ENCODE results near the gene KLLN. TPM values are rescaled to one million over a fixed set of nuclear protein-coding genes. Genes with fewer than 3 reads are reported as not detected.
"Not testable (repeated sequence)": the region's sequence is repeated elsewhere in the genome, so short reads cannot be mapped to it uniquely, and the experiment has no call there.

KLLN gene, protein sequence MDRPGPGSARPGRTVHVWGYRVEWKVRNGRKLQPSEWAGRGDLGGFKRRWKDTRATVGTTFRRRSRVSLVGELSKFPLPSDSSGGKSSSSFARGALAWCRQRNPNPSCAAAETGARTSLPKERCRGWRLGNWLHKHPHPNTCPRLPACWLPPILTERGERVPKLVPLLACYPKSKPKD
- total RNA-seq = 0.25 and 0.26 TPM in 2 replicates

DNA sequence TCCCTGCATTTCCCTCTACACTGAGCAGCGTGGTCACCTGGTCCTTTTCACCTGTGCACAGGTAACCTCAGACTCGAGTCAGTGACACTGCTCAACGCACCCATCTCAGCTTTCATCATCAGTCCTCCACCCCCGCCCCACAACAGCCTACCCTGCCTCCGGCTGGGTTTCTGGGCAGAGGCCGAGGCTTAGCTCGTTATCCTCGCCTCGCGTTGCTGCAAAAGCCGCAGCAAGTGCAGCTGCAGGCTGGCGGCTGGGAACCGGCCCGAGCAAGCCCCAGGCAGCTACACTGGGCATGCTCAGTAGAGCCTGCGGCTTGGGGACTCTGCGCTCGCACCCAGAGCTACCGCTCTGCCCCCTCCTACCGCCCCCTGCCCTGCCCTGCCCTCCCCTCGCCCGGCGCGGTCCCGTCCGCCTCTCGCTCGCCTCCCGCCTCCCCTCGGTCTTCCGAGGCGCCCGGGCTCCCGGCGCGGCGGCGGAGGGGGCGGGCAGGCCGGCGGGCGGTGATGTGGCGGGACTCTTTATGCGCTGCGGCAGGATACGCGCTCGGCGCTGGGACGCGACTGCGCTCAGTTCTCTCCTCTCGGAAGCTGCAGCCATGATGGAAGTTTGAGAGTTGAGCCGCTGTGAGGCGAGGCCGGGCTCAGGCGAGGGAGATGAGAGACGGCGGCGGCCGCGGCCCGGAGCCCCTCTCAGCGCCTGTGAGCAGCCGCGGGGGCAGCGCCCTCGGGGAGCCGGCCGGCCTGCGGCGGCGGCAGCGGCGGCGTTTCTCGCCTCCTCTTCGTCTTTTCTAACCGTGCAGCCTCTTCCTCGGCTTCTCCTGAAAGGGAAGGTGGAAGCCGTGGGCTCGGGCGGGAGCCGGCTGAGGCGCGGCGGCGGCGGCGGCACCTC, at the start of gene KLLN, which contains the start of gene PTEN:
TSS of gene KLLN (minus strand) at position 481 of the 891 bp plus-strand sequence. CDS start 1,046 bp downstream, outside the sequence.
TSS of gene PTEN (plus strand) at position 573 of the 891 bp plus-strand sequence. CDS start 845 bp downstream, outside the sequence.
- peak; percentile 69 for DNase-seq (ENCODE audit: low read depth, low spot score)

DNA sequence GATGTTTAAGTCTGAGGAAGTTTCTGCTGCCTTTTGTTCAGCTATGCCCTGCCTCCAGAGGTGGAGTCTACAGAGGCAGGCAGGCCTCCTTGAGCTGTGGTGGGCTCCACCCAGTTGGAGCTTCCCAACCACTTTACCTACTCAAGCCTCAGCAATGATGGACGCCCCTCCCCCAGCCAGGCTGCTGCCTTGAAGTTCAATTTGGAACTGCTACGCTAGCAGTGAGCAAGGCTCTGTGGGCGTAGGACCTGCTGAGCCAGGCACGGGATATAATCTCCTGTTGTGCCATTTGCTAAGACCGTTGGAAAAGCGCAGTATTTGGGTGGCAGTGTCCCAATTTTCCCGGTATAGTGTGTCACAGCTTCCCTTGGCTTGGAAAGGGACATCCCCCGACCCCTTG, 40.1 kb upstream of the KLLN start:
- DNase-seq (ENCODE audit: low read depth, low spot score) = not testable (repeated sequence)

DNA sequence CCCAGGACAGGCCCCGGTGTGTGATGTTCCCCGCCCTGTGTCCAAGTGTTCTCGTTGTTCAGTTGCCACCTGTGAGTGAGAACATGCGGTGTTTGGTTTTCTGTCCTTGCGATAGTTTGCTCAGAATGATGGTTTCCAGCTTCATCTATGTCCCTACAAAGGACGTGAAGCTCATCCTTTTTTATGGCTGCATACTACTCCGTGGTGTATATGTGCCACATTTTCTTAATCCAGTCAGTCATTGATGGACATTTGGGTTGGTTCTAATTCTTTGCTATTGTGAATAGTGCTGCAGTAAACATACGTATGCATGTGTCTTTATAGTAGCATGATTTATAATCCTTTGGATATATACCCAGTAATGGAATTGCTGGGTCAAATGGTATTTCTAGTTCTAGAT, 34.6 kb upstream of the KLLN start:
- not testable (repeated sequence) for DNase-seq (ENCODE audit: low read depth, low spot score)

DNA sequence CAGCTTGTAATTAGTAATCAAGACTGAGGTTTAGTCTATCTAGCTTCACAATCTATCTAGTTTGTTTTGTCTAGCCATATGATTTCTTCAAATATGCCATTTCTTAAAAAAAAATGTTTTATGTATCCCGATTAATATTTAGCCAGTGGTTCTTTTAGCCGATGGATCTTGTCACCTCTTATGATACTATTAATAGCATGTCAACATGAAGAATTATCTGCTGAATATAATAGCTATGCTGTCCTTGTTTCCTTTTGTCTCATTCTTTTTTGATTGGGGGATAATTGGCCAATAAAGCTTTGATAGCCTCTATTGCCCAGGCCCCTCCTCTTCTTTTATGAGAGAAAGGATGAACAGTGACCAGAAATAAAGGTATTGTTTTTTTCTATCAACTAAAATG, 32.9 kb upstream of the KLLN start:
- DNase-seq (ENCODE audit: low read depth, low spot score) = no peak

DNA sequence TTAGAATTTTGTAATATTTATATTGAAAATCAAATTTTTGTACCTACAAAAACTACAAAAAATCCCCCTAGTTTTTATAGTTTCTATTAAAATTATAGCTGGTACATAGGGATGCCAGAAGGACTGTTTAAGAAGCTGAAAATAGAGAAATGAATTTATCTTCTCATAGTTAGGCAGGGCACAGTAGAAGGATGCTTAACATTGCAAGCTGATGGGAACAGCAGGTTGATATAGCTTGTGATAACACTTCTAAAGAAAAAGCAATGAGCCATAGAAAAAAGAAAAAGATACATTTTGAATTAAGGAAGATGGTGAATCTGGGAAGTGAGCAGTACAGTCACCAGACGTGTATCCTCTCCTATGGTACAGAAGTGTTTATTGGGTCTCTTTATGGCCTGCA, 32.1 kb upstream of the KLLN start:
- no peak for DNase-seq (ENCODE audit: low read depth, low spot score)

DNA sequence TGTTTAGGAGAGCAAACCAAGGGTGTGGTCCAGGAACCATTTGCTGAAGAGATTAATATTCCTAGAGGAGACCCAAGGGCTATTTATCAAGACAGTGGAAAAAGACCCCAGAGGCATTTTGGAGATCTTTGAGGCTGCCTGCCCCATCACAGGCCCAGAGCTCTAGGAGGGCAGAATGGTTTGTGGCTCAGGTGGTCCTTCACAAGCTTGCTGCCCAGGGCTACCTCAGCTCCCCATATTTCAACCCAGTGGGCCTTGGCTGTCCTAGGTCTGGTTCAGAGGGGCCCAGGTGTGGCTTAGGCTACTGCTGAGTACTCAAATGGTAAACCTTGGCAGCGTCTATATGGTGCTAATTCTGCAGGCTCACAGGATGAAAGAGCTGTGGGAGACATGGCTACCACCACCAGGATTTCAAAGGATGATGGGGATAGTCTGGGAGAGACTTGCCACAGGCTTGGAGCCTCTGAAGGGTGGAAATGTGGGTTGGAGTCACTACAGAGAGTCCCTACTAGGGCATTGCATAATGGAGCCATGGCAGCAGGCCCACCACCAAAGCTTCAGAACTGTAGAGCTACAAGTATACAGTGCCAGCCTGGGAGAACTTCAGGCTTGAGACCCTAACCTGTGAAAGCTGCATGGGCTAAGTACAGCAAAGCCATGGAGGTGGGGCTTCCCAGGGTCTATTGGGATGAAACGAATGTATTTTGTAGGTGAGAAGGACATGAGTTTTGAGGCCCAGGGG, 24.4 kb upstream of the KLLN start:
- DNase-seq (ENCODE audit: low read depth, low spot score) = no peak

DNA sequence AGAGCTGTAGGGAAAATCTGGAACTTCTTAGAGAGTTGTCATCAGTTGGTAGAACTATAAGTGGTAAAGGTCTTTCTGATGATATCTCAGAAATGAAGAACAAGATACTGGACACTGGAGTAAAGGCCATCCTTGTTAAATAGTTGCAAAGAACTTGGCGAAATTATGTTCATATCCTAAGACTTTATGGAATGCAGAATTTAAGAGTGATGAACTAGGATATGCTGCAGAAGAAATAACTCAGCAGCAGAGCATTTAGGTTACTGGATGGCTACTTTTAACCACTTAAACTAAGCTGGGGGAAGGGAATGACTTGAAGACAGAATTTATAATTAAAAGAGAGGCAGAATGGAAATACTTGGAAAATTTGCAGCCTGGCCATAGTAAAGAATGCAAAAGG, 23.8 kb upstream of the KLLN start:
- no peak for DNase-seq (ENCODE audit: low read depth, low spot score)

DNA sequence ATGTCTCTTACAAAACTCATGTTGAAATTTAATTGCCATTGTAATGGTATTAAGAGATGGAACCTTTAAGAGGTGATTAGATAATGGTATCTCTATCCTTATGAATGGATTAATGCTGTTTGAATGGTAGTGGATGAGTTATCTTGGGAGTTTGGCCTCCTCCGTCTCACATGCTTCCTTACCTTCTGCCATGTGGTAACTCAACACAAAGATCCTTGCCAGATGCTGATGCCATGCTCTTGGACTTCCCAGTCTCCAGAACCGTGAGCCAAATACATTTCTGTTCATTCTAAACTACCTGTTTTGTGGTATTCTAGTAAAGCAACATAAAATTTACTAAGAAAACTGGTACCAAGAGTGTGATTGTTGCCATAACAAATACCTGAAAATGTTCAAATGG, 23.3 kb upstream of the KLLN start:
- no peak for DNase-seq (ENCODE audit: low read depth, low spot score)

DNA sequence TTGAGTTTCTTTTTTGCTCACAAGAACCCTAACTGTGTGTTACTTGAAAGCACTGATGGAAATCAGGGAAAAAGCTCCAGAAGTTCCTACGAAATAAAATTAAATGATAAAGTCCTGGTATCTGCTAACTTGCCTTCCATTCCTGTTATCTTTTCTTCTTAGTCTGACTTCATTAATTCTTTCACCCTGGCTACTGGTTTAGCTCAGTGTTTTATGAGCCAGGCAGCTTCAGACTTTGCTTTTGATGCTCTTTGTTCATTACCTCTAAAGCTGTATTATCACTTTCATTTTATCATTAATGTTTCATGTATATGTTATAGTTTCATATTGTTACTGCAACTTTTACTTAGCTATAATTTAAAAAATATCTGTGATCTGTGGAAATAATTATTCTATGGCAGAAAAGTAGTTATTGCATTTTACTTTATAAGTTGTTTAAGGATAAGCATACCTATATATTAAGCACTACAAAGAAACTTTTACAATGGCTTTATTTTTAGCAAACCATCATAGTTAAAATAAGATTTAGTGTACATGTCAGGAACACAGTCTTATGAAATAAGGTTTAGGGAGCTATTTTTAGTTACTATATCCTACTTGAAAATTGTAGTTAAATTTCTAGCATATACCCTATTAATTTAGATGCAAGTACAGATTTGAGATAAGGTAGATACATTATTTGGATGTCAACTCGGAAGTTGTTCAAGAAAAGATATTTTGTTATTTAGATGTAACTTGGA, 19.4 kb upstream of the KLLN start:
- no peak for DNase-seq (ENCODE audit: low read depth, low spot score)

DNA sequence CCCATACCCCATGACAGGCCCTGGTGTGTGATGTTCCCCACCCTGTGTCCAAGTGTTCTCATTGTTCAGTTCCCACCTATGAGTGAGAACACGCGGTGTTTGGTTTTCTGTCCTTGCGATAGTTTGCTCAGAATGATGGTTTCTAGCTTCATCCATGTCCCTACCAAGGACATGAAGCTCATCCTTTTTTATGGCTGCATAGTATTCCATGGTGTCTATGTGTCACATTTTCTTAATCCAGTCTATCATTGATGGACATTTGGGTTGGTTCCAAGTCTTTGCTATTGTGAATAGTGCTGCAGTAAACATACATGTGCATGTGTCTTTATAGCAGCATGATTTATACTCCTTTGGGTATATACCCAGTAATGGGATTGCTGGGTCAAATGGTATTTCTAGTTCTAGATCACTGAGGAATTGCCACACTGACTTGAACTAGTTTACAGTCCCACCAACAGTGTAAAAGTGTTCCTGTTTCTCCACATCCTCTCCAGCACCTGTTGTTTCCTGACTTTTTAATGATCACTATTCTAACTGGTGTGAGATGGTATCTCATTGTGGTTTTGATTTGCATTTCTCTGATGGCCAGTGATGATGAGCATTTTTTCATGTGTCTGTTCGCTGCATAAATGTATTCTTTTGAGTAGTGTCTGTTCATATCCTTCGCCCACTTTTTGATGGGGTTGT, 18.2 kb upstream of the KLLN start:
- not testable (repeated sequence) for DNase-seq (ENCODE audit: low read depth, low spot score)

DNA sequence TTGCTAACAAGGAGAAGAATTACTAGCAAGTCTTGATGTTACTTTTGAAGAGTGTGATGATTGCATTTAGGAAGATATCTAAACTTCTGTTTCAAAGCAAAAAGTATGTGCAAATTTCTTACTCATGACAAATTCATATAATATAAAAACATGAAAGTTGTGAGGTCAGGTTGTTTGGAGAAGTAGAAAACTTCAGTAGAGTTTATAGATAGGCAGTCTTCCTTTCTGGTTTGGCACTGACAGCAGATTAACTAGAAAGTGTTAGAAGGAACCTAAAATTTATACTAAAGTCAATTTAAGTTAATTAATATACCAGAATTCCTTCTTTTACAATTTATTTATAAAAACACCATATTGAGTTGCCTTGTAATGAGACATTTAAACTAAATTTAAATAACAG, 17.0 kb upstream of the KLLN start:
- DNase-seq (ENCODE audit: low read depth, low spot score) = no peak

DNA sequence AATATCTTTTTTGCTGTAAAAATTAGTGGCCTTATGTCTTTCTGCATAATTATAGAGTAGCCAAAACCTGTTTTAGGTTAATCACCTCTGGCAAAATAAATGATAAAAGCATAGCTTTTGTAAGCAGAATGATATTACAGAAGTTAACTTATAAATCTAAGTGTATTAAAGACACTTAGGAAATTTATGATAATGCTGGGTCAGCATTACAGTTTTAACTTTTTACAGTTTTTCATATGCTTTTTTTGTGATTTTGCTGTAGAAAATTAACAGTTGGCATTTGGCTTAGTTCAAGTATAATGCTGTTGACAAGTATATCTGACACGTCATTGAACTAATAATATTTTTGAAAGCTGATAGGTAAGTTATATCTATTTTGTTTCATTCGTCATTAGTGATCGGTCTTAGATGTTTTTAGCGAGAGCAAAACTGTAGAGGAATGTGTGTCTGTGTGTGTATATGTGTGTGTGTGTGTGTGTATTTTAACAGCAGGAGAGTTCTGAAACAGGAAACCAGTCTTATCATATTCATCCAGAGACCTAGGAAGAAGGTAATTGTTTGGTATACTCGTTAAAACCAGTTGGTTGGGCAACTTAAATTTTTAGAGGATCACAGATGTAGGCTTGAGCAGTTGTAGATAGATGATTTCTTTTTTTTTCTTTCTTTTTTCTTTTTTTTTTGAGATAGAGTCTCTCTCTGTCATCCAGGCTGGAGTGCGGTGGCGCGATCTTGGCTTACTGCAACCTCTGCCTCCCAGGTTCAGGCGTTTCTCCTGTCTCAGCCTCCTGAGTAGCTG, 15.5 kb upstream of the KLLN start:
- no peak for DNase-seq (ENCODE audit: low read depth, low spot score)

DNA sequence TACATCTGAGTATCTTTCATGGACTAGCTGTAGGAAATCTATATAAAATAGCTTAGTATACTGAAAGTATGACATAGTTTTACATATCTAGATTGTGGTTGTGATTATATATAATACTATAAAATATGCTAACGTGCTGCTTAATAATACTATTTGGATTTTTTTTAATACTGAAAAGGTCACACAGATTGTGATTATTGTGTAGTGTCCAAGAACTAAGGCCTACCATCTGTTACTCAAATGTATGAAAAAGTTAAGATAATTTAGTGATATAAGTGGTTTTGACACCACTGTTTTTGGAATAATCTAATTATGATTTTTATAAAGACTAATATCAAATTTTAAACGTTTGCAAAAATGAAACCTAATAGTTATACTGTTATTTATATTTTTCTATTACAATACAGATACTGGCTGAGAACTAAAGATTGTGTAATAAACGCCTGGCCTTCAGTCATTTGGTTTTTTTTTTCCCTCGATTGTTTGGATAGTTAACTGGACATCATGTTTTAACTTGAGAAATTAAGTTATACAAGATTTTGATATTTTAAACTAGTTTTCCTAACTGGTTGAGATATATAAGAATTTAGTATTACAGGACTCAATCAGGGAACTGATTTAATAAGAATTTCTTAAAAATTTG, 12.7 kb upstream of the KLLN start:
- no peak for DNase-seq (ENCODE audit: low read depth, low spot score)

DNA sequence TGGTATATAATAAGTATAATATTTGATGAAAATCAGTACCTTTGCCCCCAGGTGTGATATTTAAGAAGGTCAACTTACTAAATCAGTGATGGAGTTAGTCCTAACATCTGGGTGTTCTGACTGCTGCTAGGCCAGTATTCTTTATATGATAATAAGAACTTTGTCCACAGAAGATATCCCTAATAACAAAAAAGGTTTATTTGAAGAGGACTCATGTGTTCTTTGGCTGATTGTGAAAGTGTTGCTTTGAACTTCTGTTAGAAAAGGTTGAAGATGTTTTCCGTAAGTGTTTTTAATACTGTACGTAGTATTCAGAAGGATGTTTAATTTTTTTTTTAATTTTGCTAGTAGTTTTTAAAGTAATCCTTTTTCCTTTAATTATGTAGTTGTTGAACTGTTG, 10.3 kb upstream of the KLLN start:
- no peak for DNase-seq (ENCODE audit: low read depth, low spot score)

DNA sequence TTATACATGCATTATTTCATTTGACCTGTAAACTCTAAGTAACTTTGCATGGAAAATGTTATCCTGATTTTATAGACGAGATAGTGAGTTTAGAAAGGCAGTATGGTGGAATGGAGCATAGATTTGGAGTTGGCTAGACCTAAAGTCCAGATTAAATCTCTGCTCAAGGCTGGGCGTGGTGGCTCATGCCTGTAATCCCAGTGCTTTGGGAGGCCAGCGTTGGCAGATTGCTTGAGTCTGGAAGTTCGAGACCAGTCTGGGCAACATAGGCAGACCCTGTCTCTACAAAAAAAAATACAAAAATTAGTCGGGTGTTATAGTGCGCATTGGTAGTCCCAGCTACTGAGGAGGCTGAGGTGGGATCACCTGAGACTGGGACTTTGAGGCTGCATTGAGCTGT, 9.5 kb upstream of the KLLN start:
- no peak for DNase-seq (ENCODE audit: low read depth, low spot score)

DNA sequence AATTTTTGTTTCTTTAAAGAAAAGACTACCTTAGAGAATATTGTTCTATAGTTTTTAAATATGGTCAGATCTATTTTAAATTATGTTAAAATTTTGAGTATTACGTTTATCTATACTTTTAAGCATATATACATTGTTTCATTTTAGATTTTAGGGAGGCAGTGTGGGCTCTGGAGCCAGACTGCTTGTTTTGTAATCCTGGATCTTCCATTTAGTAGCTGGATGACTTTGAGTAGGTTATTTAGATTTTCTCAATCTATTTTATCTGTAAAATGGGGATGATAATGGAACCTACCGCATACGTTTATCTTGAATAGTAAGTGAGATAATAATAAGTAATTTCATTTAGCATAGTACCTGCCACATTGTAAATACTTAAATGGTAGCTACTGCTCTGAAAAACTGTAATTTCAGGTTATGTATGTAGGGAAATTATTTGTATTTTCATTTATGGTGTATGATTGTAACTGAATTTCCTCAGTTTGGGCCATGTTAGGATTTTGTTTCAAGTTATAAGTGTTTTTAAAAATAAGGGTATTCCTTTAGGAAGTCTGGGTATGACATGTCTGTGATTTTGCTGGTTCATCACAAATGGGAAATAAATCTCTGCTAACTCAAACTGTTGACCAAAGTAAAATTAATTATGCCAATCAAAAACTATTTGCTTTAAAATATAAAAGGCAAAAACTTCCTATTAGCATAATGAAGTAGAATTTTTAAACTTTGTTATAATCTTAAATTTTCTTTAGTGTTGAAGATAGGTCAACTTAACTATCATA, 6.6 kb upstream of the KLLN start:
- no peak for DNase-seq (ENCODE audit: low read depth, low spot score)

DNA sequence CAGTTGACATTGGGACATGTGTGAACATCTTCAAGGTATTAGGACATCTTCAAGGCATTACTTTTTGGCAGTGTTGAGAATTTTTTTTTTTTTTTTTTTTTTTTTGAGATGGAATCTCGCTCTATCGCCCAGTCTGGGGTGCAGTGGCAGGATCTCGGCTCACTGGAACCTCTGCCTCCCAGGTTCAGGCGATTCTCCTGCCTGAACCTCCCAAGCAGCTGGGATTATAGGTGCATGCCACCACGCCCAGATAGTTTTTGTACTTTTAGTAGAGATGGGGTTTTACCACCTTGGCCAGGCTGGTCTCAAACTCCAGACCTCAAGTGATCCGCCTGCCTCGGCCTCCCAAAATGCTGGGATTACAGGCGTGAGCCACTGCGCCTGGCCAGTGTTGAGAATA, 5.8 kb upstream of the KLLN start:
- DNase-seq (ENCODE audit: low read depth, low spot score) = not testable (repeated sequence)

DNA sequence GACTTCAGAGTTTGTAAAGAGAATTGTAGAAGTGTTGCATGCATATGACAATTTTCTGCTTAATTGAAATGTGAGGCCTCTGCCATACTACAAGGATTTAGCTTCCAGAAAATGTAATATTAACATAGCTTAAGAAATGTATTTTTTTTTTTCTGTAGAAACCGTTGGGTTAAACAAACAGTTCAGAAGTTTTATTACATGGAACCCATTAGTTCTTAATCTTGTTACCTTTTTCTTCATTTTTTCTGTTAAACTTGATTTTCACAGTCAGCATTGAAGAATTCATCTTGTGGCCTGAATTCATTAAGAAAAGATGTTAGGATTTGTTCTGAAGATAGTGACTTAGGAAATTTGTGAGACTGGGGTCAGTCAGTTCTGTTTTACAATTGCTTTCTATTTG, 4.9 kb upstream of the KLLN start:
- DNase-seq (ENCODE audit: low read depth, low spot score) = no peak

DNA sequence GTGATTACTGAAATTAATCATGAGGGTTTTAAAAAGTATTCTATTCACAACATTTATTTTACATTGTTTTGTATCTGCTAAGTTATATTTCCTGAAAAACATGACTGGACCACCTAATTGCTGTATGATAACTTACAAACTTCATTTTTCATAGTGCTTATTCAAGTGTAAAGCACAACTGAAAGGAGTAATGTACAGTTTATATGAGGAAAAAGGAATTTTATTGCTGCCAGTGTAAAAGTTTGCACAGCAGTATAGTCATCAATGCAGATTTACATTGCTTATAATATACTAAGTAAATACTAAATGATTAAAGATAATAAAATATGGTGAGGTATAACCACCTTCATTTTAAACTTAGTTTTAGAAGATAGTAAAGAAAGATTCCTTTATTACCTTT, 4.1 kb upstream of the KLLN start:
- DNase-seq (ENCODE audit: low read depth, low spot score) = no peak
